Mucosa of gallbladder (tissue), 1 donor: Measurements from ENCODE around the gene ACTR10. TPM values are rescaled to one million over a fixed set of nuclear protein-coding genes. Genes with fewer than 3 reads are reported as not detected.
A peak's percentile ranks its signal among the peaks of the same experiment; 100 is the strongest.

ENCODE experiments used
- DNase-seq: peaks from one replicate; pipeline ENCODE4 v3.0.0-alpha.2; 2020; ENCODE audit warnings: low spot score
- total RNA-seq: library from RNA; stranded (reverse); gene quantifications from one replicate; pipeline ENCODE4 v1.2.1, GENCODE V29; 2021
- donor health status: DM: no; HTN: no; CAD: no.

The ACTR10 gene
- total RNA-seq, result 52.5 TPM

DNA sequence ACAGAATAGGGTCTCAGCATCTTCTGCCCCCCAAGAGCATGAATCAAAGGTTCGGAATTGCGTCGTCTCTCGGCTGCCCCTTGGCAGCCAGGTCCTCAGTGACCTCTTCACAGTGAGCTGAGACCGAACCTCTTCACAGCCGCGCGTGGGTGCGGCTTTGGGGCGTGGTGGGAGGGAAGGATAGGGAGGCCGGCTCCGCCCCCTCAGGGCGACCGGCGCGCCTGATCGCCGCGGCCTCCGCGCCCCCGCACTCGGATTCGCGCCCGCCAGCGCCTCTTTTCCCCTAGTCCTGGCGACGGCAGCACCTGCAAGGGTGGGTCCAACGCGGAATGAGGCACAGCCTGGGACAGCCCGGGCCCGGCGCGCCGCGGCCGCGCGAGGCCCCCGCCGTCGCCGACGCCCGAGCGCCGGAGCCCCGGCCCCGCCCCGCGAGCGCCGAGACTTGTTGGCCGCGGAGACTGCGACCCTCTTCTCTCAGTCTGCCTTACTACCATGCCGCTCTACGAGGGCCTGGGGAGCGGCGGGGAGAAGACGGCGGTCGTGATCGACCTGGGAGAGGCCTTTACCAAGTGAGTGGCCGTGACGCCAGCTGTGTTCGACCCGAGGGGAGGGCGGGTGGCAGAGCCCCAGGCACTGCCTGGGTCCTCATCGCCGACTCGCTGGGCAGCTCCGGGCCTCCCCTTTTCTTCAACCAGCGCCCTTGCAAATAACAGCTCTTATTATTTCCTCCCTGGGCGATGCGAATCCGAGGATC lies at the start of gene ACTR10:
Gene ACTR10 (plus strand): TSS at position 424 of the 754 bp plus-strand sequence. CDS start 69 bp downstream, at position 493.
- peak; percentile 83 for DNase-seq

DNA sequence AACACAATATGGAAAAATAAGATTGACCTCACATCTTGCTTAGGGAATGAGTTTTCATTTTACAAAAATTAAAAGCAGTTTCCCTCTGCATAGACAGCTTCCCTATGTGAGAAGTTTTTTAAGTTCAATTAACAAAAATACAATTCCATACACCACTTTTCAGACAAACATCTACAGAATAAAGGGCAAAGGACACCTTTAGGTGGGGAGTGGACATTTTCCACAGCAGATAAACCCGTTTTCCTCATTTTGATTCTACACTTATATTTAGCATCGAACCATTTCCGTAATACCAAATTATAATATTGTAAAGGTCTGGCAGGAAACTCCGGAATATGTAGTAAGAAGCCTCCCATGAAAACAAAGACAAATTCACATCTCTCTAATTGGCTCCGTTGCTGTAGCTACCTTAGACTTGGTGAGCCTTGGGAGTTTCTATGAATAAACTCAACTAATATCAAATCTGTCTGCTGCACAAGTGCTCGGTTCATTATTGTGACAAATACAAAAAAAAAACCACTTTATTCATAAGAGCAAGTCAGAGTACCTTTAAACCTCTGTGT lies 49.6 kb upstream of the ACTR10 start:
- DNase-seq, result no peak

DNA sequence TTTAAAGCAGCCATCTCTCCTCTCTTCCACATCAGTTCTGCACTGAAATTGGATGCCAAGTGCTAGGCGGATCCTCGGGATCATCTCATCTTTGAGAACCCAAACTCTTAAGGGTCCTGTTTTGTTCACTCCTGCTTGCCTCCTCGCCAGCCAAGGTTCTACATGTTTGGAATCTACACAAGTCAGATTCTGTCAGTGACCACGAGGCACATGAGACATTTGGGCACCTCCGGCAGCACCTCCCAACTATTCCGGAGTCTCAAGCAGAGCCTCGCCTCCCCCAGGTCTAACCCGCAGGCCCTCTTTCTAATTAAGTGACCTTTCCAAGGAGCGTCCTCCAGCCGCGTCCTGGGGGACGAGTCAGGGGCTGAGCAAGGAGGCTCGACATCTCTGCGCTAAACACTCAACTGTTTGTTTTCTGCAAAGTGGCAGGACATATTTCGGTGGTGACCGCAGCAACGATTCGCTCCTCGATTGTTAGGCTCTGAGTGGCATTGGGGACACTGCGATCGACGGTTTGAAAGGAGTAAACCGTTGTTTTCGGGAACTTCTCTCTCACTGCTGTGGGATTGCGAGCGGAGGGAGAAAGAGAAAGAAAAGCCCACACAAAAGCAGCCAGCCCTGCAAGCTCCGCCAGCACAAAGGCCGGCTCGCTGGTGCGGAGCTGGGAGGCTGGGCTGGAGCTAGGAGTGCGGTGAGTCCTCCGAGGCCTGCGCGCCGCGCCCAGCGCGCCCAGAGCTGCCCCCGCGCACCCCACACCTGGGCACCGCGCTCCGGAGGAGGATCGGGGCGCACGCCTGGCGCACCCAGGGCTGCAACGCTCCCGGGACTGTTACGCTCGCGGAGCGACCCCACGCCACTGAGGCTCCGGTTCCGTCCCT lies 48.6 kb upstream of the ACTR10 start:
- DNase-seq, result no peak

DNA sequence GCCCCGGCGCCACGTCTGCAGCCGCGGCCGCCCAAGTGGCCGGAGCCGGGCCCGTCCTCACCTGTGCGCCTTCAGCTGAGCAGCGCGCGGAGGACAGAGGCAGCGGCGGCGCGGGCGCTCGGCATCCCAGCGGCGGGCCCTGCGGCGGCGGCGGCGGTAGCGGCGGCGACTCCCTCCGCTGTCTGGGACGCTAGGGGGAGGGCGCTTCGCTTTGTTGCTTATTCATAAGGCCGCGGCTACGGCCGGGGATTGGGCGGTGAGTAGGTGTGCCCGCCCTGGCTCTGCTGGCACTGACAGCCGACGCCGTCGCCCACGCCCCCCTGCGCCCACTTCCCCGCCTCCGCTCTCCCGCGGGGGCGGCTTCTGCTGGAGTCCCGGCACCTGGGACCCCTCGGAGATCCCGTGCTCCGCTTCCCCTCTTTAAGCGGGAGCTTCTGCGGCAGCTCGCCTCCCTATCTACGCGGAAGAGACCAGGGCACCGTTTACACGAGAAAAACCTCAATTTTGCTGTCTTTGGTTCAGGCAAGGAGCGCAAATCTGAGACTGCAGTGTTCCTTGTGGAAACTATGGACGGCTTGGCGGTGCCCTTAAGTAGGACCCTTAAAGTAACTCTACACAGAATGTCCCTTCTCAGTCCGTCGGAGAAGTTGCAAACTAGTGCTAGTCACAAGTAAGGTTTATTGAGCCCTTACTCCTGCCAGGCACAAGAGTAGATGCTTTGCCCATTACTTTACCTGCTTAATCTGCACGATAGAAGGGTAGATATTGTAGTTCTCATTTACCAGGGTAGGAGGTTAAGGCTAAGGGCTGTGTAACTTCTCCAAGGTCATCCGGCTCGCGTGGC lies 47.7 kb upstream of the ACTR10 start, which contains the start of gene ARMH4:
Gene ARMH4 (minus strand): TSS at position 200 of the 844 bp plus-strand sequence. CDS start 12,855 bp downstream, outside the sequence.
- peak; percentile 82 for DNase-seq

DNA sequence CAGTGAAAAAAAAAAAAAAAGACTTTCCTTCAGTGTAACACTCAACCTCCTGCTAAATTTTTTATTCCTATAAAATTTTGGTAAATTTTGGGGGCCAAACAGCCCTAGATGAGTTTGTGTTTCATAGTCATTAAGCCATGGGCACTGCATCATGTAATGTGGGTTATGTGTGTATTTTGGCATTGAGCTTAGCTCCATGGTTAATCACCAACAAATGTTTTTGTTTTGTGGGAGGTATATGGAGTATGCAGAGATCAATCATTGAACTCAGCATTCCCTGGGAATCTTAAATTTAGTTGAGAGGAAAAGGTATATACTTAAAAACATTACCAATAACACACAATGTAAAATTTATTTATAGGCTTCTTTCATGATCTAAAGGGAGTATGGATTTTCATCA lies 39.4 kb upstream of the ACTR10 start:
- no peak for DNase-seq

DNA sequence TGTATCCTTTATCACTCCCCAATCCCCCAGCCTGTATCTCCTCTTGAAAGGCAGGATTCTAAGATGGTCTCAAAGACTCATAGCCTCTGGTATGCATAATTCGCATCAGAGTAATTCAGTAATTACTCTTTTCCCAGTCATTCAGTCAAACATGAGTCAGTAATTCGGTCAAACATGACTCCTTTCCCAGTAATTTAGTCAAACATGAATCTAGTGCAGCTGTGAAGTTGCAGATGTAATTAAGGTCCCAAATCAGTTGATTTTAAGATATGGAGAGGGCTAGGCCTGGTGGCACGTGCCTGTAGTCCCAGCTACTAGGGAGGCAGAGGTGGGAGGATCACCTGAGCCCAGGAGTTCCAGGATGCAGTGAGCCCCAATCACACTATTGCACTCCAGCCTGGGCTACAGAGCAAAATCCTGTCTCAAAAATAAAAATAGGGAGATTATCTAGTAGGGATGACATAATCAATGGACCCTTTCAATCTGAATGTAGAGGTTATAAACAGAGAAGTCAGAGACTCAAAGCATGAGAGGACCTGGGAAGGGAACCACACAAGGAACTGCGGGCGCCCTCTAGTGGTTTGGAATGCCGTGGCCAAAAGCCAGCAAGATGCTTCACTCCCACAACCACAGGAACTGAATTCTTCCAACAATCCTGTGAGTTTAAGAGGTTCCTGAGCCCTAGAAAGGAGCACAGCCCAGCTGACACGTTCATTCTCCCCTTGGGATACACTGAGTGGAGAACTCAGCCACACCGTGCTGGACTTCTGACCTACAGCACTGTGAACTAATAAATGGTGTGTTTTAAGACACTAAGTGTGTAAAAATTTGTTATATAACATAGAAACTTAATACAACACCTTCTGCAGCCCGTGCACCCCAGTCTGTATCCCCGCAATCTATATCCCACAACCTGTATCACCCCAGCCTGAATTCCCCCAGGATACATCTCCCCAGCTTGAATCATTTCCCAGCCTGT lies 33.7 kb upstream of the ACTR10 start:
- DNase-seq, result peak; percentile 82

DNA sequence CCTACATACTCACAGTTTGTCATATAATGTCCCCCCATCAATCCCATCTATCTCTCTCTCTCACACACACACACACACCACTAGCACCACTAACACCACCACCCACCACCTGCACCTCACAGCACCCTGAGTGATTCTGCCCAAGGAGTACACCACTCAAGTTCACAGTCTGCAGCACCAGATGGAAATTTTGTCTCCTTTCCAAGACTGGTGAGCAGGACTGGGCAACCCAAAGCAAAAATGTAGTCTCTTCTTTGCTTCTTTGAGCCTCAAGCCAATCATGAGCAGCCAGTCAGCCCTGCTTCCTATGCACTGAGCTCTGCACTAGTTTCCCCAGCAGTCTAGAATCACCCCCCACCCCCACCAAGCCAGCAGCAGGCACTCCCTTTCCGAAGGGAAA lies 32.9 kb upstream of the ACTR10 start:
- no peak for DNase-seq

DNA sequence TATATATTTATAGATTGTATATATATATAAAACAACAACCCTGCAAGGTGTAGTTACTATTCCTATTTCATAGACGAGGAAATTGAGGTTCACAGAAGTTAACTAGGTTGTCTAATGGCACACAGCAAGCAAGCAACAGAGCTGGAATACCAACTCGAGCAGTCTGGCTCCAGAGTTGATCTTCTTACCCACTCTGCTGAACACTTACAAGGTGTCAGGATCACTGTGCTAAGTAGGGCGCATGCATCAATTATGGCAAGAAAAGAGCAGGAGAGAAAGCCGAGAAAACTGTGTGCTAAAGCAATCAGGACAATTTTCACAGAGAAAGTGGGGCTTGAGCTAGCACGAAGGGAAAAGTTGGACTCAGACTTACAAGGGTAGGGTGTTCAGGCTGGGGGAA lies 32.1 kb upstream of the ACTR10 start:
- DNase-seq, result no peak

DNA sequence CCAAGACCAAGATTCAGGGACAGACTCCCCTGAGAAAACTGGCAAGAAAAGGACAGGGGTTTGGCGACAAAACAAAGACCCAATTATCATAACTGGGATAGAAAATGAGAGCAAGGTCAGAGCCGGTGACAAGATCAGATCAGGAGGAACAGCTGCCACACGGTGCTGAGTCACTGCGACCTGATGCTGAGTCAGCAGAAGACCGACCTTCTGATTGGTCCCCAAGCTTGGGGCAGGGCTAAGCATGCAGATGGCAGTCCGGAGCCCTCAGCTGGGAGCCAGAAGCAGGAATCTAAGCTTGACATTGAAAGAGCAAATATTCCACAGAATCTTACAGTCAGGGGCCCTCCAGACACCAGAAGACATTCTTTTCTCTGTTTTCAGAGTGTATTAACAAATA lies 28.9 kb upstream of the ACTR10 start:
- peak; percentile 85 for DNase-seq

DNA sequence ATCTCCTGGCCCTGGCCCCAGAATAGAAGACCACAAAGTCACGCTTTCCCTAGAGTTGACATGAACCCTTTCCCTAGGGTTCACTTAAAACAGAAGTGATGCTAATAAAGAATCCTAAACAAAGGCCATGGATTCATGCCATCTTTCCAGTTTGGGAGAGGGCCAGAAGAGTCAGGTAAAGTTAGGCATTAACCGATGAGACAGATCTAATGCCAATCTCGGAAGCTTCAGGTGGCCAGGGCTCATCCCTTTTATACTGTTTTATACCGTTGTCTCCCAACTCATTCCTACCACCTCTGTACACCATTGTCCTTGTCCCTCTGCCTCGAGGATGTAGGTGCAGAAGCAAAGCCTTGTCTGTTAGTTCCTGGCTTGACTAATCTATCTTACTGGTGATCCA lies 22.8 kb upstream of the ACTR10 start:
- DNase-seq, result peak; percentile 16

DNA sequence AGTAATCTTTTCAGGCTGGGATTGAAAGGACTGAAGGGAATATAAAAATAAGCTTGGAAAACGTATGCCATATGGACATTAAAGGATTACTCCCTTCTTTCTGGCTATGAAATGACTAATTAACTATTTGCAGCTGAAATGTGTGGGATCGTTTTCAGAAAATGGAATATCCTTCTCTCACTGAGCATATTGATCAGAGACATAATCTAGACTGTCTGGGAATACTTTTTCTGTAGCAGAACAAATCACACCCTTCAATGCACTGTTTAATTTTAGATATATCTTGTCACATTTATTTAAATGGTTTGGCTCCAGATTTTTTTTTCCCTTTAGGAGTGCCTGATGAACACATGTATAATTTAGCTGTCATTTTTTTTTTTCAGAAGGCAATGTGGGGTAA lies 10.8 kb upstream of the ACTR10 start:
- no peak for DNase-seq

DNA sequence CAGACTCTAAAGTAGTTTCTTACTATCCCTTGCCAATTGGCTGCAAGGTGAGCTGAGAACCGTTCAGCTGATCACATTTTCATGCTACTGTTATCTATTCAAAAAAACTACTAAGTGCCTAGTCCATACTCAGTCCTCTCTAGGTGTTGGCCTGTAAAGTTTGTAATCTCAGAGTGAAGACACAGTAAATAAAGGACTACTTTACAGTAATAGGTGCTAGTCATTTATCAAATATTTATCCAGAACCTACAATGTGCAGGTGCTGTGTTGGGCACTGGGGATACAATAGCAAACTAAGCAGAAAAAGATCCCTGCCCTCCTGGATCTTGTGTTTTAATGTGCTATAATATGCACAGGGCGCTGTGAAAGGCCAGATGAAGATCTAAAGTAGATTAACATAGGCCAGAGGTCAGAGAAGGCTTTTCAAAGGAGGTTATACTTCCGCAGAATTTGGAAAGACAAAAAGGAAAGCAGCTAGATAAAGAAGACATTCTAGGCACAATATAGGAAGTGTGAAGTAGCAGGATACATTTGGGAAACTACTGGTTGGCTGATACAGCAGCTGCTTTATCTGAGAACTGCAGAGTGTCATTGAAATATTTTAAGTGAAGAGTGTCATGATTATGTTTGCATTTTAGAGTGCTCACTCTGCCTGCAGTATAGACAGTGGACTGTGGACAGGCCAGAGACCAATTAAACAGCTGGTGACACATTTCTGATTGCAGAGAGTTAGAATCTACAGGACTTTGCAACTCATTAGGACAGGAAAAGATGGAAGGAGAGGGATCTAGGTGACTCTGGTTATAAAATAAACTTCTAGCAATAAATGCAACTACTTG lies 8.0 kb upstream of the ACTR10 start:
- no peak for DNase-seq

DNA sequence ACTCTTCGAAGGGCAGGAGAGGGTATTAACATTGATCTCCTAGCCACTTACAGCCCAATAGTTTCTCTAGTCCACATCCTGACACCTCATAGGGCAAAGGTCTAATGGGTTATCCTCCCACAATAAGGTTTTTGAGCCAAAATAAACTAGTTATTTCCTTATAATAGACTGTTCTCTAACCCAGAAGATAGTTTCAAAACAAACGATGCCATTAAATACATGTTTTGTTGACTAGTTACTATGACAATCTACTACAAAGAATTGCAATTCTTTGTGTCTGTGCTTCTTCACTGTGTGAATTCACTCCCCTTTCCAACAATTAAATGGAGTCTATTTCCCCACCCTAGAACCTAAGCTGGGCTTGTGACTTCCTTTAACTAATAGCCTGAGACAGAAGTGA lies 6.4 kb upstream of the ACTR10 start:
- DNase-seq, result no peak

DNA sequence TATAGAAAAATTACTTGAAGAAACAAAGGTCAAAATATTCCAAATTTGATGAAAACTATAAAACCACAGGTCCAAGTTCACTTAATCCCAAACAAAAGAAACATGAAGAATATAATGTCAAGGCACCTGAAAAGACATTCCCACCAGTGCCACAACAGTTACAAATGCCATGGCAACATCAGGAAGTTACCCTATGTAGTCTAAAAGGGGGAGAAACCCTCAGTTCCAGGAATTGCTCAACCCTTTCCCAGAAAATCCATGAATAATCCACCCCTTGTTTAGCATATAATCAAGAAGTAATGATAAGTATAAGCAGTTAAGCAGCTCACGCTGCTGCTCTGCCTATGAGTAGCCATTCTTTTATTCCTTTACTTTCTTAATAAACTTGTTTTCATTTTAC lies 3.8 kb upstream of the ACTR10 start:
- no peak for DNase-seq

DNA sequence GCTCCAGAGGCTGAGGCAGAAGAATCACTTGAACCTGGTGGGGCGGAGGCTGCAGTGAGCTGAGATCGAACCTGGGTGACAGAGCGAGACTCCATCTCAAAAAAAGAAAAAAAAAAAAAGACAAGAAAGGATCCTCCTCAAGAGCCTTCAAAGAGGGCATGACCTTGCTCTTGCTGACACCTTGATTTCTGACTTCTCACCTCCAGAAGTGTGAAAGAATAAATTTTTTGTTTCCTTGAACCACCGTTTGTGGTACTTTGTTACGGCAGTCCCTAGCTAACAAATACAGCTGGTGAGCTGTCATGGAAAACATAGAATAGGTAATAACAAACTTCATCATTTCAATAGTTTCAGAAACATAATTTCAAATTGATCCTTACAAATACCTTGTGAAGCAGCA lies 1.9 kb upstream of the ACTR10 start:
- DNase-seq, result no peak

DNA sequence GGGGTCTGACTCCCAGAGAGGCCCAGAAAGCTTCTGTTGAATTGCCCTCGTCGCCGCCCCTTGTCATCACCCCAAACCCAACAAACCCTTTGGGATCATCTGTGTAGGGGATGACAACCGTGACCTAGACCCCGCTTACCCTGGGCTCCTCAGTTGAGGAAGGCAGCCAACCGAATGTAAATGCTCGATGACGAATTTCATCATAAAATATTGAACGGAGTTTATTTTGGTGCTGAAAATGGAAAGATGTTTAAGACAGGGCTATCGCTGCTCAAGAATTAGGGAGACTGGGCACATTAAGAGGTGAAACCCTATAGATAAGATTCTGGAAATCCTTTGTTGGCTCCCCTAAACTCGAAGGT lies 512 bp downstream of the ACTR10 start:
- no peak for DNase-seq

DNA sequence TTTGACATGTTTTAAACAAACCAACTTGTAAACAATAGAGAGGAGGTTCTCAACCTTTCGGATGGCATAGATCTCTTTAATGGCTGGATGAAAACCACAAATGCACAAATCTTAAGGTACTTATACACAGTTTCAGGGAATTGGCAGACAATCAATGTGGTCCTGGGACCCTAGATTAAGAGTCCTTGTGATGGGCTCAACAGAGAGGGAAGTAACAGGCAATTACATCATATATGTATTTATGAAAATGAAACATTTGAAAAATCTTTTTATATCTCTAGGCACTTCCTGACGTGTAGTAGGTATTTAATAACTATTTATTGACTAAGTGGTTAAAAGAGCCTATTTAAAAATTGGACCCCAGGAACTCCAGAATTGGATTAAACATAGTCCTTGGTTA lies 897 bp downstream of the ACTR10 start:
- DNase-seq, result no peak

DNA sequence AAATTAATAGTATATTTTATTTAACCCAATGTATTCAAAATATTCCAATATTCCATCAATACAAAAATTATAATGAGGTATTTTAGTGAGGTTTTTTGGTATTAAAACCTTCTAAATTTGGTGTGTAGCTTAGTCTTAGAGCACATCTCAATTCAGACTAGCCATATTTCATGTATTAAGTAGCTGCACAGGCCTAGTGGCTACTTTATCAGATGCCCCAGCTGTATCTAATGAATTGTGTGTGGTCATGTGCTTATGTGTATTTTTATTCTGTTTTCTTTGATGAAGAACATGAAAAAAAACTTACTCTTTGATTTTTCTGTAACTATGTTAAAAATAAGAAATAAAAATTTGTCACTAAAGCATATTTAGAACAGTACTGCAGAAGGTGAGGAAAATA lies 13.2 kb downstream of the ACTR10 start:
- no peak for DNase-seq

DNA sequence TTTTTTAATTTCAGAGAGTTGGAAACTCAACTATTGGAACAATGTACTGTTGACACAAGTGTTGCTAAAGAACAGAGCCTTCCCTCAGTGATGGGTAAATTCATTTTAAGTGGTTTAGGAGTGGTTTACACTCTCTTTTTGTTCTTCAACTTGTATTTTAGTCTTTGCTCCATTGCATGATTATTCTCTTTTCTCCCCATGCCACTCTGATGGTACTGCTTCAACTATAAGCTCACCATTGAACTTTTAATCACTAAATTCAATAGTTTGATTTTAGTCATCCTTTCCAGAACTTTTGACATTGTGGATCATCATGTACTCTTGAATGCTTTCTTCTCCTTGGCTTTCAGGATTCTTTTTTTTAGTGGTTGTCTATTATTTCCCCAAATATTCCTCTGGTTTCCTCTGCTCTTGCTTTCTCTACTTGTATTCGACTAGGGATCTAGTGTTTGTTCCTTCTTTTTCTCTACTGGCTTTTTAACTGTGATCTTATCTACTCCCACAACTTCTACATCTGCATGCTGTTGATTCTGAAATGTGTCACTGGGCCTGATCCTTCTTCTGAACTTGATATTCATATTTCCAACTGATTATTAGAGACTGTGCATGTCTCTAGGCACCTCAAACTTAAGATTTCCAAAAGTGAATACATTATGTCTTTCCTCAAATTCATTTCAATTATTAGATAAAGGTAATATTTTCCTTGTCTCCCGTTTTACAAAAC lies 15.4 kb downstream of the ACTR10 start:
- no peak for DNase-seq
